HCT116 (cell line): Measurements from ENCODE around the gene CDK19. TPM values are rescaled to one million over a fixed set of nuclear protein-coding genes. Genes with fewer than 3 reads are reported as not detected.

ENCODE experiments used
- ATAC-seq: fragments of 200-7000 bp; cut with Tn5 transposase; 2 replicates; pipeline ENCODE4 v1.9.1; 2020; ENCODE audit warnings: mild to moderate bottlenecking, moderate library complexity
- BruUV-seq: library from RNA; stranded (reverse); fragments of 400-500 nt; replicated peaks from 2 replicates; lab custom pipeline; 2021; lab: Mats Ljungman, UMichigan
- CTCF ChIA-PET: fragments of 300-600 bp; sonication (Branson Sonifier 250); formaldehyde crosslinking; loops from one replicate; lab custom pipeline; 2021; ENCODE audit warnings: antibody characterized with exemption; lab: Charles Lee
- POLR2A ChIA-PET: fragments of 300-600, 350-600 bp; sonication (Branson Sonifier 250); formaldehyde crosslinking; loops from one replicate; lab custom pipeline; 2021; ENCODE audit warnings: antibody characterized with exemption; lab: Charles Lee
- RAD21 ChIA-PET, 2 experiments: fragments of 300-600 bp; sonication (Branson Sonifier 250); formaldehyde crosslinking; loops; one replicate each; lab custom pipeline; 2023; ENCODE audit warnings: low total read pairs in 2 of 2; ENCODE audit not compliant: uncharacterized antibody in 2 of 2, unreplicated experiment in 2 of 2, low non-redundant PET in 1 of 2; lab: Charles Lee
- DNase-seq: peaks from one replicate; pipeline ENCODE4 v3.0.0-alpha.2; 2010; ENCODE audit warnings: low read depth, low spot score
- H2AFZ ChIP-seq: fragments of 200-600 bp; shearing (Covaris generic), sonication (generic); 2 replicates; pipeline ENCODE4 v1.6.1; 2017; ENCODE audit warnings: low read depth, mixed run types, mixed read lengths, antibody characterized with exemption, low read length; ENCODE audit not compliant: poor library complexity, severe bottlenecking
- H3K27ac ChIP-seq: 2 replicates; pipeline ENCODE4 v1.5.1; 2012; ENCODE audit warnings: low read depth, low read length
- H3K27me3 ChIP-seq: fragments of 200-600 bp; sonication (generic); 2 replicates; pipeline ENCODE4 v1.6.1; 2016; ENCODE audit warnings: mixed run types, low read length, mixed read lengths; ENCODE audit not compliant: insufficient read depth
- H3K36me3 ChIP-seq, 2 experiments: fragments of 200-500 bp in 1 of 2; fragments of 200-600 bp in 1 of 2; sonication (Bioruptor generic) in 1 of 2; sonication (generic) in 1 of 2; 2 replicates each; pipeline versions ENCODE4 v1.5.1 to v1.6.1; 2014 to 2016; ENCODE audit warnings: low read length in 2 of 2, inconsistent platforms in 1 of 2, mixed read lengths in 1 of 2, mixed run types in 1 of 2; ENCODE audit not compliant: insufficient read depth in 2 of 2, control insufficient read depth in 1 of 2
- H3K4me1 ChIP-seq, 2 experiments: fragments of 200-600 bp in 1 of 2; sonication (generic) in 1 of 2; 2 replicates each; pipeline versions ENCODE4 v1.5.1 to v1.6.1; 2012 to 2017; ENCODE audit warnings: low read length in 2 of 2, inconsistent platforms in 1 of 2, mild to moderate bottlenecking in 1 of 2, mixed read lengths in 1 of 2, mixed run types in 1 of 2, moderate library complexity in 1 of 2; ENCODE audit not compliant: insufficient read depth in 2 of 2, control insufficient read depth in 1 of 2
- H3K4me2 ChIP-seq: fragments of 200-600 bp; sonication (generic); 2 replicates; pipeline ENCODE4 v1.6.1; 2017; ENCODE audit warnings: mixed run types, low read length, mixed read lengths
- H3K4me3 ChIP-seq, 2 experiments: fragments of 200-600 bp in 1 of 2; sonication (generic) in 1 of 2; replicated peaks in 1 of 2; 2 replicates each; pipeline ENCODE4 v1.5.1; 2011 to 2016; ENCODE audit warnings: low read length in 2 of 2, control low read depth in 1 of 2, low read depth in 1 of 2, mild to moderate bottlenecking in 1 of 2, mixed read lengths in 1 of 2, mixed run types in 1 of 2
- H3K79me2 ChIP-seq: fragments of 200-600 bp; sonication (generic); 2 replicates; pipeline ENCODE4 v1.6.1; 2017; ENCODE audit warnings: mild to moderate bottlenecking, mixed run types, low read length, moderate library complexity, mixed read lengths; ENCODE audit not compliant: insufficient read depth
- H3K9ac ChIP-seq: fragments of 200-600 bp; sonication (generic); 2 replicates; pipeline ENCODE4 v1.6.1; 2016; ENCODE audit warnings: low read length, mixed read lengths
- H3K9me2 ChIP-seq: fragments of 200-600 bp; sonication (generic), shearing (Covaris generic); 2 replicates; pipeline ENCODE4 v1.6.1; 2017; ENCODE audit warnings: mixed run types, mild to moderate bottlenecking, moderate library complexity; ENCODE audit not compliant: insufficient read depth
- H3K9me3 ChIP-seq, 2 experiments: fragments of 200-500 bp in 1 of 2; fragments of 200-600 bp in 1 of 2; sonication (Bioruptor generic) in 1 of 2; sonication (generic) in 1 of 2; 2 replicates each; pipeline ENCODE4 v1.6.1; 2014 to 2017; ENCODE audit warnings: low read length in 2 of 2, mixed read lengths in 2 of 2, inconsistent platforms in 1 of 2, low read depth in 1 of 2, mild to moderate bottlenecking in 1 of 2, mixed run types in 1 of 2, moderate library complexity in 1 of 2; ENCODE audit not compliant: control insufficient read depth in 1 of 2, insufficient read depth in 1 of 2
- H4K20me1 ChIP-seq: fragments of 200-600 bp; sonication (generic), shearing (Covaris generic); 2 replicates; pipeline ENCODE4 v1.6.1; 2017; ENCODE audit warnings: mixed run types, mild to moderate bottlenecking, moderate library complexity; ENCODE audit not compliant: insufficient read depth
- CBX3 ChIP-seq: IDR thresholded peaks from 2 replicates; pipeline ENCODE4 v1.6.1; 2012; ENCODE audit warnings: low read depth
- CEBPB ChIP-seq: IDR thresholded peaks from 2 replicates; pipeline ENCODE4 v1.6.1; 2012; ENCODE audit warnings: low read depth
- EGR1 ChIP-seq: IDR thresholded peaks from 2 replicates; pipeline ENCODE4 v1.6.1; 2012; ENCODE audit warnings: low read depth
- ELF1 ChIP-seq: IDR thresholded peaks from 2 replicates; pipeline ENCODE4 v1.6.1; 2012; ENCODE audit warnings: low read depth, borderline replicate concordance
- EZH2 ChIP-seq: fragments of 200-600 bp; sonication (generic); IDR thresholded peaks from 2 replicates; pipeline ENCODE4 v1.6.1; 2017; ENCODE audit warnings: antibody characterized with exemption, mixed run types
- JUND ChIP-seq: IDR thresholded peaks from 2 replicates; pipeline ENCODE4 v1.6.1; 2012
- POLR2A ChIP-seq: IDR thresholded peaks from 2 replicates; pipeline ENCODE4 v1.7.0; 2011; ENCODE audit warnings: borderline replicate concordance; ENCODE audit not compliant: insufficient read depth, insufficient read length; ENCODE audit errors: extremely low read depth
- POLR2AphosphoS5 ChIP-seq: IDR thresholded peaks from 2 replicates; pipeline ENCODE4 v1.6.1; 2011; ENCODE audit warnings: mild to moderate bottlenecking, low read depth, low read length, moderate library complexity
- RAD21 ChIP-seq: IDR thresholded peaks from 2 replicates; pipeline ENCODE4 v1.6.1; 2012; ENCODE audit warnings: low read depth, mild to moderate bottlenecking
- SRF ChIP-seq: IDR thresholded peaks from 2 replicates; pipeline ENCODE4 v1.6.1; 2012; ENCODE audit warnings: low read depth
- TCF7L2 ChIP-seq: IDR thresholded peaks from 2 replicates; pipeline ENCODE4 v1.7.0; 2011; ENCODE audit warnings: borderline replicate concordance, inconsistent platforms; ENCODE audit not compliant: insufficient read depth, insufficient read length; ENCODE audit errors: extremely low read depth
- YY1 ChIP-seq: IDR thresholded peaks from 2 replicates; pipeline ENCODE4 v1.6.1; 2011; ENCODE audit warnings: low read length, low read depth, moderate library complexity, mild to moderate bottlenecking; ENCODE audit not compliant: insufficient replicate concordance; ENCODE audit errors: extremely low read depth
- ZNF274 ChIP-seq: fragments of 200-500 bp; sonication (Bioruptor generic); IDR thresholded peaks from 2 replicates; pipeline ENCODE4 v1.6.1; 2014; ENCODE audit warnings: mild to moderate bottlenecking, low read depth, low read length, inconsistent platforms
- intact Hi-C: fragments of 100-400 bp; cut with micrococcal nuclease; formaldehyde crosslinking; loops from 2 replicates; pipeline ENCODE4 v1.10.0; 2022
- total RNA-seq: library from RNA; stranded (reverse); gene quantifications from one replicate; pipeline ENCODE4 v1.2.1, GENCODE V29; 2021; ENCODE audit not compliant: unreplicated experiment
- TF ChIP-seq, protein P1 (sequence below): IDR thresholded peaks from 2 replicates; pipeline ENCODE4 v1.6.1; 2012
- TF ChIP-seq, protein P2 (sequence below), 3 experiments: fragments of 200-600 bp in 1 of 3; sonication (generic) in 1 of 3; IDR thresholded peaks in 2 of 3; conservative IDR thresholded peaks in 1 of 3; 2 replicates each; pipeline ENCODE4 v1.5.1; 2012 to 2017; ENCODE audit warnings: low read depth in 2 of 3, low read length in 2 of 3, antibody characterized with exemption in 1 of 3, borderline replicate concordance in 1 of 3, control low read depth in 1 of 3, mild to moderate bottlenecking in 1 of 3, mixed read lengths in 1 of 3, mixed run types in 1 of 3, moderate library complexity in 1 of 3; ENCODE audit not compliant: insufficient read depth in 1 of 3
- TF ChIP-seq, protein P3 (sequence below): IDR thresholded peaks from 2 replicates; pipeline ENCODE4 v1.6.1; 2011; ENCODE audit warnings: mild to moderate bottlenecking, low read length, moderate library complexity; ENCODE audit not compliant: insufficient replicate concordance; ENCODE audit errors: extremely low read depth

The CDK19 gene
- total RNA-seq, 1 experiment from 2014 or later, result 20.0 TPM

DNA sequence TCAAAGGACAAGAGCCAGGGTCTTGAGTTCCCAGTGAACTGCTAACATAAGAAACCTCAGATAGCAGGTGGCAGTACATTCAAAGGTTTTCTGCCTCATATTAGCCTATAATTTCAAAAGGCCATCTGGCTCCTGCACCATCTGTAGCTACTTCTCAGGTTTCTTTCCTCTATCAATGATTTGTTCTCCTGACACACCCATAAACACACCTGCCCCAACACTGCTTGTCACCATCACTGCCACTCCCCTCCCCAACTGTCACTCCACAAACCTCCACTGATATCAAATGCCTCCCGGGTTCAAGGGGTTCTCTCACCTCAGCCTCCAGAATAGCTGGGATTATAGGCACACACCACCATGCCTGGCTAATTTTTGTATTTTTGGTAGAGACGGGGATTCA lies 186.1 kb downstream of the CDK19 start:
- Histone ChIP-seq H3K79me2 (no peaks in the 10 kb centered on the region), H3K36me3 (no peaks in the 10 kb centered on the region)
- TF ChIP-seq POLR2AphosphoS5 (no peak), ELF1 (no peak), JUND (no peak), TCF7L2 (no peak), CBX3 (no peak), POLR2A (no peak), RAD21 (no peak), EZH2 (no peak), SRF (no peak)
- TF ChIP-seq, protein P1, sequence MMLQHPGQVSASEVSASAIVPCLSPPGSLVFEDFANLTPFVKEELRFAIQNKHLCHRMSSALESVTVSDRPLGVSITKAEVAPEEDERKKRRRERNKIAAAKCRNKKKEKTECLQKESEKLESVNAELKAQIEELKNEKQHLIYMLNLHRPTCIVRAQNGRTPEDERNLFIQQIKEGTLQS, result no peak
- TF ChIP-seq, all 23 proteins: peak for 0
- DNase-seq (no peak), ATAC-seq (no peak)
- BruUV-seq, result no TSS peak
- ChIA-PET POLR2A (no interaction called here), RAD21 (no interaction called here), CTCF (no interaction called here)
- intact Hi-C loops, result no loop called here
- Histone ChIP-seq H3K4me1 (no peaks in the 10 kb centered on the region), H3K9me3 (no peaks in the 10 kb centered on the region), H4K20me1 (no peaks in the 10 kb centered on the region), H2AFZ (no peak overlapping the region), H3K27me3 (no peaks in the 10 kb centered on the region), H3K9me2 (no peaks in the 10 kb centered on the region), H3K4me2 (no peak overlapping the region), H3K27ac (no peak overlapping the region), H3K4me3 (no peak overlapping the region), H3K9ac (no peak overlapping the region)

DNA sequence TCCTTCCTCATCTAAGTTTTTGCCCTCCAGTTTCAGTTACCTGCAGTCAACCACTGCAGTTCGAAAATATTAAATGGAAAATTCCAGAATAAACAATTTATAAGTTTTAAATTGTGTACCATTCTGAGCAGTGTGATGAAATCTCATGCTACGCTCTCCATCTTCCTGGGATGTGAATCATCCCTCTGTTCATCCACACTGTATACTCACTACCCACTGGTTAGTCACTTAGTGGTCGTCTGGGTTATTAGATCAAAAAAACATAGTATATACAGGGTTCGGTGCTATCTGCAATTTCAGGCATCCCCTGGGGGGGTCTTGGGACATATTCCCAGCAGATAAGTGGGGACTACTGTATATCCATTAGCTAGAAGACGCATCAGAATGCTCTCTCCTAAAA lies 186.9 kb downstream of the CDK19 start:
- RAD21 ChIA-PET, result no interaction called here
- no peaks in the 10 kb centered on the region for H3K9me2 ChIP-seq

More for the DNA sequence above, 186.9 kb downstream of the CDK19 start:
- no peak overlapping the region for H3K9ac ChIP-seq
- no peak overlapping the region for H3K27ac ChIP-seq
- intact Hi-C loops, result no loop called here
- no peaks in the 10 kb centered on the region for H4K20me1 ChIP-seq
- CTCF ChIA-PET, result no interaction called here
- DNase-seq (no peak), ATAC-seq (no peak)
- H3K4me3 ChIP-seq, result no peak overlapping the region
- POLR2A ChIA-PET, result no interaction called here
- no peak overlapping the region for H2AFZ ChIP-seq
- no peaks in the 10 kb centered on the region for H3K4me1 ChIP-seq
- H3K27me3 ChIP-seq, result no peaks in the 10 kb centered on the region
- H3K4me2 ChIP-seq, result no peak overlapping the region
- H3K9me3 ChIP-seq, result no peaks in the 10 kb centered on the region
- H3K36me3 ChIP-seq, result no peaks in the 10 kb centered on the region
- TF ChIP-seq, protein P2, sequence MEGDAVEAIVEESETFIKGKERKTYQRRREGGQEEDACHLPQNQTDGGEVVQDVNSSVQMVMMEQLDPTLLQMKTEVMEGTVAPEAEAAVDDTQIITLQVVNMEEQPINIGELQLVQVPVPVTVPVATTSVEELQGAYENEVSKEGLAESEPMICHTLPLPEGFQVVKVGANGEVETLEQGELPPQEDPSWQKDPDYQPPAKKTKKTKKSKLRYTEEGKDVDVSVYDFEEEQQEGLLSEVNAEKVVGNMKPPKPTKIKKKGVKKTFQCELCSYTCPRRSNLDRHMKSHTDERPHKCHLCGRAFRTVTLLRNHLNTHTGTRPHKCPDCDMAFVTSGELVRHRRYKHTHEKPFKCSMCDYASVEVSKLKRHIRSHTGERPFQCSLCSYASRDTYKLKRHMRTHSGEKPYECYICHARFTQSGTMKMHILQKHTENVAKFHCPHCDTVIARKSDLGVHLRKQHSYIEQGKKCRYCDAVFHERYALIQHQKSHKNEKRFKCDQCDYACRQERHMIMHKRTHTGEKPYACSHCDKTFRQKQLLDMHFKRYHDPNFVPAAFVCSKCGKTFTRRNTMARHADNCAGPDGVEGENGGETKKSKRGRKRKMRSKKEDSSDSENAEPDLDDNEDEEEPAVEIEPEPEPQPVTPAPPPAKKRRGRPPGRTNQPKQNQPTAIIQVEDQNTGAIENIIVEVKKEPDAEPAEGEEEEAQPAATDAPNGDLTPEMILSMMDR (IDR thresholded peaks at IDR 0.05 in 2 of 3, conservative IDR thresholded peaks at IDR 0.05 in 1 of 3; ENCODE audit: borderline replicate concordance in 1 of 3, insufficient read depth in 1 of 3, low read depth in 2 of 3, low read length in 2 of 3), result no peak
- TF ChIP-seq YY1, result no peak
- TF ChIP-seq, protein P1, result no peak
- TF ChIP-seq SRF, result no peak
- no peak for TF ChIP-seq EGR1
- TF ChIP-seq, protein P3, sequence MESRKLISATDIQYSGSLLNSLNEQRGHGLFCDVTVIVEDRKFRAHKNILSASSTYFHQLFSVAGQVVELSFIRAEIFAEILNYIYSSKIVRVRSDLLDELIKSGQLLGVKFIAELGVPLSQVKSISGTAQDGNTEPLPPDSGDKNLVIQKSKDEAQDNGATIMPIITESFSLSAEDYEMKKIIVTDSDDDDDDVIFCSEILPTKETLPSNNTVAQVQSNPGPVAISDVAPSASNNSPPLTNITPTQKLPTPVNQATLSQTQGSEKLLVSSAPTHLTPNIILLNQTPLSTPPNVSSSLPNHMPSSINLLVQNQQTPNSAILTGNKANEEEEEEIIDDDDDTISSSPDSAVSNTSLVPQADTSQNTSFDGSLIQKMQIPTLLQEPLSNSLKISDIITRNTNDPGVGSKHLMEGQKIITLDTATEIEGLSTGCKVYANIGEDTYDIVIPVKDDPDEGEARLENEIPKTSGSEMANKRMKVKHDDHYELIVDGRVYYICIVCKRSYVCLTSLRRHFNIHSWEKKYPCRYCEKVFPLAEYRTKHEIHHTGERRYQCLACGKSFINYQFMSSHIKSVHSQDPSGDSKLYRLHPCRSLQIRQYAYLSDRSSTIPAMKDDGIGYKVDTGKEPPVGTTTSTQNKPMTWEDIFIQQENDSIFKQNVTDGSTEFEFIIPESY, result no peak
- no peak for TF ChIP-seq ELF1
- TF ChIP-seq CBX3, result no peak
- TF ChIP-seq RAD21, result no peak
- TF ChIP-seq ZNF274, result no peak
- no peak for TF ChIP-seq CEBPB
- no TSS peak for BruUV-seq
- no peaks in the 10 kb centered on the region for H3K79me2 ChIP-seq
